Endodermal cell (in vitro differentiated cells): ENCODE data around the gene AKAP13. TPM values are rescaled to one million over a fixed set of nuclear protein-coding genes. Genes with fewer than 3 reads are reported as not detected.
A peak's percentile ranks its signal among the peaks of the same experiment; 100 is the strongest.
"Not testable (repeated sequence)": the region's sequence is repeated elsewhere in the genome, so short reads cannot be mapped to it uniquely, and the experiment has no call there.

Experiments used
- DNase-seq: peaks from one replicate; pipeline ENCODE4 v3.0.0-alpha.2; 2017
- H3K27ac ChIP-seq: 2 replicates; pipeline ENCODE4 v1.5.1; 2013; ENCODE audit warnings: mild to moderate bottlenecking, low read depth, low read length, moderate library complexity
- H3K27me3 ChIP-seq: 2 replicates; pipeline ENCODE4 v1.6.1; 2013; ENCODE audit warnings: mild to moderate bottlenecking, low read length, moderate library complexity; ENCODE audit not compliant: insufficient read depth, control insufficient read depth, poor library complexity, severe bottlenecking
- H3K36me3 ChIP-seq: 2 replicates; pipeline ENCODE4 v1.7.0; 2013; ENCODE audit warnings: mild to moderate bottlenecking, low read length, moderate library complexity; ENCODE audit not compliant: control insufficient read depth, insufficient read depth
- H3K4me1 ChIP-seq: one replicate; pipeline ENCODE4 v1.7.0; 2013; ENCODE audit warnings: low read length; ENCODE audit not compliant: control insufficient read depth, insufficient read depth
- H3K4me3 ChIP-seq: 2 replicates; pipeline ENCODE4 v1.5.1; 2013; ENCODE audit warnings: mild to moderate bottlenecking, low read length, moderate library complexity
- H3K9ac ChIP-seq: 2 replicates; pipeline ENCODE4 v1.6.1; 2013; ENCODE audit warnings: mild to moderate bottlenecking, low read length, moderate library complexity; ENCODE audit not compliant: poor library complexity, severe bottlenecking; ENCODE audit errors: extremely low read depth
- H3K9me3 ChIP-seq: 2 replicates; pipeline ENCODE4 v1.6.1; 2013; ENCODE audit warnings: mild to moderate bottlenecking, low read length, moderate library complexity; ENCODE audit not compliant: control insufficient read depth
- H3K27ac Mint-ChIP-seq: 2 replicates; pipeline ENCODE4 v1.8.0; 2020; ENCODE audit warnings: mixed read lengths
- H3K27me3 Mint-ChIP-seq: 2 replicates; pipeline ENCODE4 v1.8.0; 2021; ENCODE audit warnings: mild to moderate bottlenecking, mixed read lengths; ENCODE audit not compliant: insufficient read depth
- H3K36me3 Mint-ChIP-seq: 2 replicates; pipeline ENCODE4 v1.8.0; 2020; ENCODE audit warnings: low read depth, mixed read lengths
- H3K4me1 Mint-ChIP-seq: 2 replicates; pipeline ENCODE4 v1.8.0; 2020; ENCODE audit warnings: mixed read lengths
- H3K4me3 Mint-ChIP-seq: 2 replicates; pipeline ENCODE4 v1.8.0; 2020; ENCODE audit warnings: mild to moderate bottlenecking, moderate library complexity, mixed read lengths
- H3K9me3 Mint-ChIP-seq: 2 replicates; pipeline ENCODE4 v1.8.0; 2020; ENCODE audit warnings: mild to moderate bottlenecking, mixed read lengths
- CTCF ChIP-seq: fragments of 200-600 bp; sonication (generic); conservative IDR thresholded peaks from 2 replicates; pipeline ENCODE4 v1.5.0; 2021; ENCODE audit warnings: antibody characterized with exemption, mild to moderate bottlenecking
- WGBS, 2 experiments: methylation state at CpG; one replicate each; pipeline versions ENCODE4 v1.1.5 to v1.1.7; 2013; ENCODE audit warnings: missing lambda C conversion rate in 2 of 2, mixed read lengths in 1 of 2; ENCODE audit not compliant: insufficient coverage in 1 of 2, insufficient read length in 1 of 2; 5-methylcytosine and 5-hydroxymethylcytosine counted together
- total RNA-seq, 2 donors: library from RNA; stranded (reverse); fragmentation: NEBNext Ultra II Directional in 1 of 2; extraction: Animal tissue kit (Norgen Biotek cat#: 25700) in 1 of 2; gene quantifications; 2 replicates in 1 of 2; 3 replicates in 1 of 2; pipeline ENCODE4 v1.2.1, GENCODE V29; 2021

The AKAP13 gene
- total RNA-seq, 2 donors from 2014 or later: 115 to 131 TPM

GRCh38 chr15:85584872-85585271 lies 204.5 kb downstream of the AKAP13 start:
- H3K36me3 Mint-ChIP-seq: peaks cover 46% of the 10 kb centered on the region
- TF ChIP-seq CTCF: no peak
- Histone ChIP-seq H3K36me3 (peaks cover 92% of the 10 kb centered on the region), H3K27me3 (no peaks in the 10 kb centered on the region), H3K9me3 (no peaks in the 10 kb centered on the region), H3K4me3 (no peak overlapping the region), H3K4me1 (peaks cover 15% of the 10 kb centered on the region), H3K9ac (no peak overlapping the region), H3K27ac (no peak overlapping the region)
- DNase-seq: no peak
- 67 to 95% methylated on average over 3 to 4 of the region's 4 CpGs for WGBS, 2 experiments
- H3K9me3 Mint-ChIP-seq: no peaks in the 10 kb centered on the region
- no peak overlapping the region for H3K27ac Mint-ChIP-seq
- H3K4me1 Mint-ChIP-seq: peaks cover 40% of the 10 kb centered on the region
- H3K27me3 Mint-ChIP-seq: no peaks in the 10 kb centered on the region
- H3K4me3 Mint-ChIP-seq: no peak overlapping the region

- WGBS, 2 experiments: 98 to 100% methylated on average over 2 to 5 of the region's 5 CpGs
- not testable (repeated sequence) for H3K9me3 ChIP-seq, H3K4me1 ChIP-seq, H3K9me3 Mint-ChIP-seq, H3K9ac ChIP-seq, H3K27me3 Mint-ChIP-seq, DNase-seq, H3K4me3 ChIP-seq, H3K27ac ChIP-seq, H3K27me3 ChIP-seq, H3K4me3 Mint-ChIP-seq, H3K27ac Mint-ChIP-seq
- H3K36me3 ChIP-seq: peaks cover 89% of the 10 kb centered on the region
- peaks cover 33% of the 10 kb centered on the region for H3K4me1 Mint-ChIP-seq
- H3K36me3 Mint-ChIP-seq: peaks cover 32% of the 10 kb centered on the region
Observed at GRCh38 chr15:85586196-85586595, 205.8 kb downstream of the AKAP13 start.

GRCh38 chr15:85587707-85588411 lies 207.5 kb downstream of the AKAP13 start:
- H3K4me1 Mint-ChIP-seq: peaks cover 16% of the 10 kb centered on the region
- Histone ChIP-seq H3K9ac (no peak overlapping the region), H3K4me1 (no peaks in the 10 kb centered on the region), H3K36me3 (peaks cover 88% of the 10 kb centered on the region), H3K4me3 (no peak overlapping the region), H3K9me3 (no peaks in the 10 kb centered on the region), H3K27me3 (no peaks in the 10 kb centered on the region), H3K27ac (no peak overlapping the region)
- no peak overlapping the region for H3K4me3 Mint-ChIP-seq
- H3K27ac Mint-ChIP-seq: peak overlapping the region; percentile 32
- WGBS, 2 experiments: 89 to 96% methylated on average over 5 to 10 of the region's 10 CpGs
- no peak for TF ChIP-seq CTCF
- no peaks in the 10 kb centered on the region for H3K27me3 Mint-ChIP-seq
- no peaks in the 10 kb centered on the region for H3K9me3 Mint-ChIP-seq
- H3K36me3 Mint-ChIP-seq: peaks cover 31% of the 10 kb centered on the region
- no peak for DNase-seq

GRCh38 chr15:85588677-85589076 lies 208.3 kb downstream of the AKAP13 start:
- no peaks in the 10 kb centered on the region for H3K9me3 Mint-ChIP-seq
- H3K36me3 Mint-ChIP-seq: peaks cover 34% of the 10 kb centered on the region
- no peak overlapping the region for H3K9ac ChIP-seq
- H3K27me3 Mint-ChIP-seq: no peaks in the 10 kb centered on the region
- peak overlapping the region; percentile 13 for H3K27ac Mint-ChIP-seq
- DNase-seq: no peak
- H3K27ac ChIP-seq: no peak overlapping the region
- no peaks in the 10 kb centered on the region for H3K4me1 ChIP-seq
- peaks cover 88% of the 10 kb centered on the region for H3K36me3 ChIP-seq
- peaks cover 12% of the 10 kb centered on the region for H3K4me1 Mint-ChIP-seq
- no peaks in the 10 kb centered on the region for H3K27me3 ChIP-seq
- no peak overlapping the region for H3K4me3 ChIP-seq
- no peak for TF ChIP-seq CTCF
- no peaks in the 10 kb centered on the region for H3K9me3 ChIP-seq
- WGBS, 2 experiments: 87 to 97% methylated on average over 3 of the region's 3 CpGs
- no peak overlapping the region for H3K4me3 Mint-ChIP-seq
